Testis (tissue), 3 donors: ENCODE measurements around the gene MAML2. TPM values are rescaled to one million over a fixed set of nuclear protein-coding genes. Genes with fewer than 3 reads are reported as not detected.

Source experiments
- DNase-seq: peaks from one replicate; pipeline ENCODE4 v3.0.0-alpha.2; 2019
- H3K27ac ChIP-seq, 2 donors: fragments of 200-600 bp; sonication (generic); one replicate each; pipeline ENCODE4 v1.5.1; 2019
- H3K27me3 ChIP-seq: fragments of 200-600 bp; sonication (generic); one replicate; pipeline ENCODE4 v1.5.1; 2019
- H3K36me3 ChIP-seq: fragments of 200-600 bp; sonication (generic); one replicate; pipeline ENCODE4 v1.5.1; 2017; ENCODE audit warnings: low read depth; ENCODE audit errors: missing control alignments
- H3K4me1 ChIP-seq: fragments of 200-600 bp; sonication (generic); one replicate; pipeline ENCODE4 v1.5.1; 2019
- H3K4me3 ChIP-seq, 2 donors: fragments of 200-600 bp; sonication (generic); one replicate each; pipeline ENCODE4 v1.5.1; 2017 to 2019
- H3K9me3 ChIP-seq: fragments of 200-600 bp; sonication (generic); one replicate; pipeline ENCODE4 v1.5.1; 2017
- CTCF ChIP-seq, 3 experiments: fragments of 450-650 bp in 2 of 3; fragments of 200-600 bp in 1 of 3; sonication (generic) in 1 of 3; IDR thresholded peaks; one replicate each; pipeline ENCODE4 v1.5.1; 2016 to 2019; ENCODE audit warnings: antibody characterized with exemption in 3 of 3, mild to moderate bottlenecking in 2 of 3, moderate library complexity in 1 of 3
- POLR2A ChIP-seq: fragments of 450-650 bp; IDR thresholded peaks from one replicate; pipeline ENCODE4 v1.6.1; 2017; ENCODE audit warnings: antibody characterized with exemption, mild to moderate bottlenecking, moderate library complexity
- WGBS, 2 donors: methylation state at CpG; one replicate each; pipeline ENCODE4 v1.1.5; 2018; 5-methylcytosine and 5-hydroxymethylcytosine counted together
- intact Hi-C: fragments of 100-400 bp; cut with DNase I; formaldehyde crosslinking; loops from one replicate; pipeline ENCODE4 v1.15.1; 2023; ENCODE audit warnings: low total_unique reads
- polyA plus RNA-seq: library from polyadenylated mRNA; stranded (reverse); fragments of 350-450 nt; fragmentation: Illumina TruSeq; extraction: RNeasy Lipid Tissue Mini Kit (QIAGEN cat#74804); gene quantifications from one replicate; pipeline ENCODE4 v1.2.3, GENCODE V29; 2014; ENCODE audit warnings: low read depth, low replicate concordance; ENCODE audit not compliant: insufficient read depth
- total RNA-seq, 2 donors: library from RNA; depleted of rRNA; stranded (reverse); fragments of >200 nt; gene quantifications; one replicate each; pipeline ENCODE4 v1.2.3, GENCODE V29; 2016

MAML2 gene
- total and polyA plus RNA-seq, 3 donors from 2014 or later, result 5.1 to 23.6 (median 17.6) TPM

DNA sequence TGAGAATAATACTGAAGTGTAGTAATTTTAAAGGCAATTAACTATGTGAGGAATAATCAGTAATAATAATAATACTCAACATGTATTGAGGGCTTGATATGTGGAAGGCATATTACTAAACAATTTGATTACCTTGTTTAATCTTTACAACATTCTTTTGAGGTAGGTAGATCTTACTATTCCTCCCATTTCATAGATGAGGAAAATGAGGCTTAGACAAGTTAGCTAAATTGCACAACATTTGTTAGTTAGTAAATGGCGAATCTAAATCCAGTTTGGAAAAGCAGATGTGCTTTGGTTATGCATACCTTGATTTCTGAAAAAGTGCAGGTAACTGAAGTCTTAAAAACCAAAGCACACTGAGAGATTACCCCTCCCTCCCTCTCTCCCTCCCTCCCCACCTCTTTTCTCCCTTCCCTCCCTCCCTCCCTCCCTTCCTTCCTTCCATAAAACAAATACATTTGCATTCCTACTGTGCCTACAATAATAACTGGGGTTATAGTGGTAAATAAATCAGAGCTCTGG, 326.0 kb downstream of the MAML2 start:
- no peaks in the 10 kb centered on the region for H3K27me3 ChIP-seq
- 81 to 97% methylated on average over 1 of the region's 1 CpG for WGBS, 2 donors
- TF ChIP-seq CTCF (IDR thresholded peaks at IDR 0.05) (no peak), POLR2A (no peak)
- no peaks in the 10 kb centered on the region for H3K4me1 ChIP-seq
- no peaks in the 10 kb centered on the region for H3K36me3 ChIP-seq
- DNase-seq, result no peak
- no peak overlapping the region for H3K4me3 ChIP-seq
- no peaks in the 10 kb centered on the region for H3K9me3 ChIP-seq
- no peak overlapping the region for H3K27ac ChIP-seq
- intact Hi-C loops, result no loop called here

DNA sequence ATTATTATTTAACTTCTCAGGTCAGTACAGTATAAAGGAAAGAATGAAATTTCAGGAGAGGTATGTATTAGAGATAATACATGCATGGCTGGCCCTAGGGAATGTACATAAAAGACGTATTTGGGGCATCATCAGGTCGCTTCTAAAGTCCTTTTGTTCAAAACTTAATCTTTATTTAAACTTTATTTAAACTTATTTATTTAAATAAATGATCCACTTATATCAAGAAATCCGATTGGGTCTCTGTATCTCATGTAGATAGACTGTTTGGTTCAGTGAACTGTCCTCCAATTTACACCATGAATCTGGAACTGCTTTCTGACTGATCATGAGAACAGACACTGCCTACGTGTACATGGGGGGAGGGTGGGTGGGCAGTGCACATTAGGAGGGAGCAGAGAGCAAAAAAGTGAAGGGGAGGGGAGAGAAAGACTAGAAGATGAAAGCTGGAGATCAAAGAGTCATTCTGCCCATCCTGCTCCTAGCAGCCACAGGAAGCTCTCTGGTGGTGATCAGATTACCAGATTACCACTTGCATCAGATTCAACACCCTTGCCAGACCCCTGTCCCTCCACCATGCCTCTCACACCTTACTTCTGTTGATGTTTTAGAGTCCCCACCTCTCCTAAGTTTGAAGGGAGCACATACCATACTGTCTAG, 327.0 kb downstream of the MAML2 start:
- WGBS, 2 donors, result 88 to 90% methylated on average over 4 of the region's 4 CpGs
- Histone ChIP-seq H3K9me3 (no peaks in the 10 kb centered on the region), H3K4me3 (no peak overlapping the region), H3K36me3 (no peaks in the 10 kb centered on the region), H3K4me1 (no peaks in the 10 kb centered on the region), H3K27me3 (no peaks in the 10 kb centered on the region), H3K27ac (no peak overlapping the region)
- no peak for DNase-seq
- intact Hi-C loops, result no loop called here
- TF ChIP-seq POLR2A, result no peak
- no peak for TF ChIP-seq CTCF (IDR thresholded peaks at IDR 0.05)

- TF ChIP-seq CTCF (IDR thresholded peaks at IDR 0.05), result no peak
- TF ChIP-seq POLR2A, result no peak
- DNase-seq, result no peak
- H3K9me3 ChIP-seq, result no peaks in the 10 kb centered on the region
- no peaks in the 10 kb centered on the region for H3K27me3 ChIP-seq
- WGBS, 2 donors, result 74 to 89% methylated on average over 3 of the region's 3 CpGs
- H3K4me3 ChIP-seq, result no peak overlapping the region
- no peak overlapping the region for H3K27ac ChIP-seq
- intact Hi-C loops, result no loop called here
- H3K4me1 ChIP-seq, result no peaks in the 10 kb centered on the region
- no peaks in the 10 kb centered on the region for H3K36me3 ChIP-seq
Observed at GRCh38 chr11:96014217-96014616, 328.8 kb downstream of the MAML2 start.

GRCh38 chr11:96013461-96014213, 329.4 kb downstream of the MAML2 start:
- intact Hi-C loops, result no loop called here
- TF ChIP-seq POLR2A (no peak), CTCF (IDR thresholded peaks at IDR 0.05) (no peak)
- 84% methylated on average over 12 to 17 of the region's 17 CpGs for WGBS, 2 donors
- H3K27me3 ChIP-seq, result no peaks in the 10 kb centered on the region
- H3K9me3 ChIP-seq, result no peaks in the 10 kb centered on the region
- no peak overlapping the region for H3K27ac ChIP-seq
- no peak overlapping the region for H3K4me3 ChIP-seq
- no peak for DNase-seq
- no peaks in the 10 kb centered on the region for H3K4me1 ChIP-seq
- H3K36me3 ChIP-seq, result no peaks in the 10 kb centered on the region
